G401.6 (cell line): ENCODE results near the gene TMEM174.

Experiments used
- FAIRE-seq: peaks from 2 replicates; lab custom pipeline; 2012; peaks lifted over from hg19 to GRCh38; lab: Jason Lieb, UNC

The TMEM174 gene

GRCh38 chr5:73154208-73155006 is 18.6 kb upstream of the TMEM174 start:
- no peak for FAIRE-seq

- no peak for FAIRE-seq
Observed at GRCh38 chr5:73155271-73156222, 17.4 kb upstream of the TMEM174 start.

GRCh38 chr5:73157414-73158303 is 15.3 kb upstream of the TMEM174 start:
- FAIRE-seq = no peak

GRCh38 chr5:73158313-73158712 is 14.7 kb upstream of the TMEM174 start:
- no peak for FAIRE-seq

GRCh38 chr5:73160239-73160671 is 12.7 kb upstream of the TMEM174 start:
- no peak for FAIRE-seq

GRCh38 chr5:73170522-73170921 is 2.5 kb upstream of the TMEM174 start:
- FAIRE-seq = peak; percentile 8

- FAIRE-seq = no peak
Observed at GRCh38 chr5:73171495-73171894, 1.5 kb upstream of the TMEM174 start.

- no peak for FAIRE-seq
Observed at GRCh38 chr5:73174100-73174815, 1.3 kb downstream of the TMEM174 start.

GRCh38 chr5:73176250-73176649 is 3.3 kb downstream of the TMEM174 start:
- FAIRE-seq = no peak

- FAIRE-seq = no peak
Observed at GRCh38 chr5:73178265-73178664, 5.3 kb downstream of the TMEM174 start.

GRCh38 chr5:73179730-73180129 is 6.7 kb downstream of the TMEM174 start:
- FAIRE-seq = no peak

- FAIRE-seq = no peak
Observed at GRCh38 chr5:73180566-73180965, 7.6 kb downstream of the TMEM174 start.

- no peak for FAIRE-seq
Observed at GRCh38 chr5:73182307-73182706, 9.3 kb downstream of the TMEM174 start.

GRCh38 chr5:73183000-73183399 is 10.0 kb downstream of the TMEM174 start:
- FAIRE-seq = no peak

- FAIRE-seq = no peak
Observed at GRCh38 chr5:73183481-73183891, 10.5 kb downstream of the TMEM174 start.

- FAIRE-seq = no peak
Observed at GRCh38 chr5:73186976-73187375, 14.0 kb downstream of the TMEM174 start.

- no peak for FAIRE-seq
Observed at GRCh38 chr5:73188764-73189531, 16.0 kb downstream of the TMEM174 start.

- FAIRE-seq = no peak
Observed at GRCh38 chr5:73189871-73190376, 16.9 kb downstream of the TMEM174 start.

- FAIRE-seq = no peak
Observed at GRCh38 chr5:73192370-73192769, 19.4 kb downstream of the TMEM174 start.

- FAIRE-seq = no peak
Observed at GRCh38 chr5:73193592-73193991, 20.6 kb downstream of the TMEM174 start.
